ENCODE measurements around the gene FUT7. TPM values are rescaled to one million over a fixed set of nuclear protein-coding genes. Genes with fewer than 3 reads are reported as not detected.

The FUT7 gene
- polyA plus RNA-seq, 12 donors, result 0.05 to 0.45 (median 0.08) TPM; not detected in 9

DNA sequence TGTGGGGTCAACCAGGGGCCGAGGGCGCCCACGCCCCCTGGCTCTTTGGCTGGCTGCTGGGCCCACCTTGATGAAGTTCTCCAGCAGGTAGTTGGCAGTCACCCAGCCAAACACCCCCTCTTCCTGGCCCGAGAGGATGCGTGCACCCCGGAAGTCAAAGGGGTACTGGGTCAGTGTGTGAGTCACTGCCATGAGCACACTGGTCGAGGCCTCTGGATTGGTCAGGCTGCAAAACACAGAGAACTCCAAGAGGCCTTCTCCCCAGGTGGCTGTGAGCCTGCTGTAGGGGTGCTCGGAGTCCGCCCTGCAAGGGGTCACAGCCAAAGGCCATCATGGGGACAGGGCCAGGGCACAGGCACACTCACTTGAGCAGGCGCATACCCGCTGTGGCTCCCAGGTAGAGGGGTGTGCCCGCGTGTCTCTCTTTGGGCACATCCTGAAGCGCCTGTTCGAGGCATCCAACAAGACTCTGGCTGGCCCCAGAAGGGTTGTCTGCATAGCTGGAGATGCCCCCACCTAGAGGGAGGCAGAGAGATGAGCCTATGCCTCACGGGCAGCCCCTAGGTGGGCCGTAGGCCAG lies 19.3 kb upstream of the FUT7 start:
- no peak for DNase-seq

- DNase-seq, result no peak
These were observed 18.7 kb upstream of the FUT7 start for GRCh38 chr9:137050570-137050969.

DNA sequence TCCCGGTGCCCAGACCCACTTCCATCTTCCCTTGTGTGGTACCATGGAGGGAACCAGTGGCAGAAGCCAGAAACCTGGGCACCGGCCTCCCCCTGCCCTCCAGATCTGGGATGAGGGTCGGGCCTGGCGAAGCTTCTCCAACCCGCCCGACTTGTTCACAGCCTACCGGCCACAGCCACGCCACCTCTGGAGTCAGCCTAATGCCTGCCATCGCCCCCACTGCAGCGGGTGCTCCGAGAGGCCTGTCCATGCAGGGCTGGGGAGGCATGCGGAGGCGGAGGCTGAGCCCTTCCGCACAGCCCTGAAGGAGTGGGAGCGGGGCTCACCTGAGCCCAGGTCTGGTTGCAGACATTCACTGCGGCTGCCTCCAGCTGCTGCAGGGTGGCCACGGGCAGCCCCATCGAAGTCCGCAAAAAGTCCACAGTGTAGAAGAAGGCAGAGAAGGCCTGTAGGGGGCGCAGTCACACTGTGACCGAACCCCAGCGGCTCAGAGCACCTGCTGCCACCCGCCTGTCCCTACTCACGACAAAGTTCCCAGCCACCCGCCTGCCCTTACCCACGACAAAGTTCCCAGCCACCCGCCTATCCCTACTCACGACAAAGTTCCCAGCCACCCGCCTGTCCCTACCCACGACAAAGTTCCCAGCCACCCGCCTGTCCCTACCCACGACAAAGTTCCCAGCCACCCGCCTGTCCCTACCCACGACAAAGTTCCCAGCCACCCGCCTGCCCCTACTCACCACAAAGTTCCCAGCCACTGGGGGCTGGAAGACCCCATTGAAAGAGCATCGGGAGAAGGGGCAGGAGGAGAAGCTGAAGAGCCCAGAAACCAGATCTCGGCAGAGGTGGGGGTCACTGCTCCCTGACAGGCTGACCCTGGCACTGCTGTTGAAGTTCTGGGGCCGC lies 17.9 kb upstream of the FUT7 start:
- no peak for DNase-seq

DNA sequence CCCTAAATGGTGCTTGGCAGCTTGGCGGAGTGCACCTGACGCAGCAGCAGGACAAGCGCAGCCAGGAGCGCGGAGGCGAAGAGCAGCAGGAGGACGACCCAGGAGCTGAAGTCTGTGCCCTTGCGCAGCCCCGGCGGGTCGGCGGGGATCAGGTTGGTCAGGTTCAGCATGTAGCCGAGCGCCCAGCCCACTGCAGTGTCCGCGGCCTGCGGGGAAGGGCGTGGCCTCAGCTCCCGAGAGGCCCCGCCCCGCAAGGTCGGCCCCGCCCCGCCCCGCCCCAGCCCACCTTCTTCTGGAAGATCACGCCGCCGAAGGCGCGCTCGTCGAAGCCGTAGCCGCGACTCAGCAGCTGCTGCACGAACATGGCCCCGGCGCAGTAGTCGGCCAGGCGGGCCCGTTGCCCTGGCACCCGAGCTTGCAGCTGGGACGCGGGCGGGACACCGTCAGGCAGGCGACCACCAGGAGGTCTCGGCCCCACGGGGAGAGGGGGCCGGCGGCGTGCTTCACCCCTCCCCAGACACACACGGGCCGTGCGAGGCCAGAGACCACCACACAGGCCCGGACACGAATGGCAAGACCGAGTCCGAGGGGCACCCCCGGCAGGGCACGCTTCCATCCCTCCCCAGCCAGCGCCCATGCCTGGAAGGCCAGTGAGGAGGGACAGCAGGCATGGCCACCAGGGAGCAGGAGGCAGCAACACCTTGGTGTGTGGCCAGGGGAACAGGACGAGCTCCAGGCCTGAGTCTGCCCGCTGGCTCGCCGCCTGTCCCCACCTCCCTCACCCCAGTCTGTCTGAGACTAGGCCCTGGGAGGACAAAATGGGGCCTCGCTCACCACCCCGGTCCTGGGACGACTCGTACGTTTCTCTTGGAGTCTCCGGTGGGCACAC lies 17.0 kb upstream of the FUT7 start:
- no peak for DNase-seq

GRCh38 chr9:137046088-137046787 lies 14.3 kb upstream of the FUT7 start, which contains the start of gene NPDC1:
Gene NPDC1 (minus strand): TSS chr9:137046177. CDS start chr9:137045989, 188 bp downstream.
- DNase-seq, result peak; percentile 78

DNA sequence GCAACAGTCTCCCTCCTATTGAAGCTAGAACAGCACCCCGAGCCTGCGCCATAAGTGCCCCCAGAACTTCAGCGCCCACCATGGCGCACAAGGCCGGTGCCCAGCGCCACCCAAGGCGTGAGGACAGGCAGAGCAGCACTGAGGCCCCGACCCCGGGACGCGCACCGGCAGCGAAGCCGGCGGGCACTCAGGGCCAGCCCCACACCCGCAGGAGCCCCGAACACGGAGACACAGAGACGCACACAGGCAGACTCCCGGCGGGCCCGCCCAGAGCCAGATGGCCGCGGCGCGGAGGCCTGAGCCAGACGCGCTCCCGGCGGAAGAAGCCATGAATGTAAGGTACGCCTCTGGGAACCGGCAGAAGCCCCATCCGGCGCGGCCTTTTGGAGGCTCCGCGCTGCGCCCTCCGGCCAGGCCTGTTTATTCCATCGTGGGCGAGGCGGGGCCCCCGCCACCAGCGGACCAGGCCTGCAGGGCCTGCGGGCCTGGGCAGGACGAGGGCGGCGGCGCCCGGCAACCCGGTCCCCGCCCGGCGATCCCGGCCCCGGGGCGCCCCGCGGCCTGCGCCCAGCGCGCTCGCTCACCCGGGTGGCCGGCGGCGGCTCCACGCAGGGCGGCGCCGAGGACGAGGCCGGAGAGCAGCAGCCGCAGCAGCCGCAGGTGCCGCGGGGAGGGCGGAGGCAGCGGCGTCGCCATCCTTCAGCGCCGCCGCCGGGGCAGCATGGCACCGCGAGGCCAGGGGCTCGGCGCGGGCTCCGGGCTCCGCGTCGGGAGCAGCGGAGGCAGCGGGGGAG lies 13.6 kb upstream of the FUT7 start:
- no peak for DNase-seq

- no peak for DNase-seq
These were observed 12.8 kb upstream of the FUT7 start for GRCh38 chr9:137044502-137045177.

DNA sequence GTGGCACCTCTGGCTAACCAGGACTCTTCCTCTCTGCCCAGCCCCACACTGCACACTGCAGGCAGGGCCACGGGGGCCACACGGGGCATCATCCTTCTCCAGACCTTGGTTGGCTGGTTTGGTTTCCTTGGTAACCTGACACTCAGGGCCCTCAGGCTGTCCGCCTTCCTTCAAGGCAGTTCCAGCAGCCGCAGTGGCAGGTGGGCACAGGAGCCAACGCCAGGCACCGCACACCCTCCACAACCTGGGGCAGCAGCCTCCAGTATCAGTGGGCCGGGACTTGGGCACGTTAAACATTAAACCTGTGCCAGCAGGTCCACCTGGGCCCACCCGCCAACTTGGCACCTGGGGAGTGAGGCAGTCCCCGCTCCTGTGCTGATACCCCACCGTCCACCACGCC lies 12.1 kb upstream of the FUT7 start:
- DNase-seq, result no peak

GRCh38 chr9:137042751-137043727 lies 11.2 kb upstream of the FUT7 start:
- DNase-seq, result no peak

GRCh38 chr9:137041124-137041523 lies 9.2 kb upstream of the FUT7 start:
- DNase-seq, result no peak

DNA sequence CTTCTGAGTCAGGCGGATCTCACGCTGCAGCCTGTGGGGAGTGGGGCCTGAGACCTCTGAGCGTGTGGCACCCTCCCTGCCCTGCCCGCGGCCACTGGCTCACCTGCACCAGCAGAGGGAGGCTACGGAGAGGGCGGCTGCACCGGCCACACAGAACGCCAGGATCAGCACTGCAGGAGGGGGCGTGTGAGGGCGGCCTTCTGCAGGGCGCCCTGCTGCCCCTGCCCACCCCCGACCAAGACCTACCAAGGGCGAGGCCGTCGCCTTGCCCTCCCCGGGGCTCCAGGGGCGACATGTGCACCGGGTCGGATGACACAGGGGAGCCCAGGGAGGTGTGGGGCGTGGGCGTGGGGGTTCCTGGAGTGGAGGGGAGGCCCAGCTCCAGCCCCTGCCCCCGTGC lies 8.7 kb upstream of the FUT7 start:
- no peak for DNase-seq

GRCh38 chr9:137039611-137040366 lies 7.9 kb upstream of the FUT7 start:
- no peak for DNase-seq

DNA sequence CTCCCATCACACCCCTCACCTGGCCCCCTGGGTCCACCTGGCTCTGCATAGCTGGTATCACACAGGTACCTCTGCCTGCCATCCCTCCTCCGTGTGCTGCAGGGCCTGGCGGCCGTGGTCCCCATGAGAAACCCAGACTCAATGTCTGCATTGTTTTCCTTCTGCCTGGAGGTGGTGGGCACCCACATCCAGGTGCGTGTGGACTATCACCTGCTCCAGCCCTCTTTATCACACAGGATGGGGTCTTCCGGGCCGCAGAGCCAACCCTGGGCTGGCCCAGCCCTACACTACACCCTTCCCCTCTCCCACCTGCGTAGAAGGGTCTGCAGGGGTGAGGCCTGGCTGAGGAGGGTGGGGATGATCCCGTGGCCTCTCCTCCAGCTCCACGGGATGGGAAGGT lies 7.0 kb upstream of the FUT7 start:
- DNase-seq, result no peak

DNA sequence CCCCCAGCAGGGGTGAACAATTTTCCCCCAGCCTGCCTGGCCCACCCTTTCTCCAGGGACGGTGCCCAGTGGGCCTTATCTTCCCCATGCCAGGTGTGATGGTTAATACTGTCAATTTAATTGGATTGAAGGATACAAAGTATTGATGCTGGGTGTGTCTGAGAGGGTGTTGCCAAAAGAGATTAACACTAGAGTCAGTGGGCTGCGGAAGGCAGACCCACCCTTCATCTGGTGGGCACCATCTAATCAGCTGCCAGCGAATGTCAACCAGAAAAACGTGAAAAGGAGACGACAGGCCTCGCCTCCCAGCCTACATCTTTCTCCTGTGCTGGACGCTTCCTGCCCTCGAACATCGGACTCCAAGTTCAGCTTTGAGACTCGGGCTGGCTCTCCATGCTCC lies 5.6 kb upstream of the FUT7 start:
- DNase-seq, result no peak

- no peak for DNase-seq
These were observed 5.1 kb upstream of the FUT7 start for GRCh38 chr9:137037035-137037434.

GRCh38 chr9:137035937-137036336 lies 4.0 kb upstream of the FUT7 start:
- no peak for DNase-seq

- DNase-seq, result no peak
These were observed 3.6 kb upstream of the FUT7 start for GRCh38 chr9:137035507-137035834.
